ENCODE data around the gene CFAP100.

DNA sequence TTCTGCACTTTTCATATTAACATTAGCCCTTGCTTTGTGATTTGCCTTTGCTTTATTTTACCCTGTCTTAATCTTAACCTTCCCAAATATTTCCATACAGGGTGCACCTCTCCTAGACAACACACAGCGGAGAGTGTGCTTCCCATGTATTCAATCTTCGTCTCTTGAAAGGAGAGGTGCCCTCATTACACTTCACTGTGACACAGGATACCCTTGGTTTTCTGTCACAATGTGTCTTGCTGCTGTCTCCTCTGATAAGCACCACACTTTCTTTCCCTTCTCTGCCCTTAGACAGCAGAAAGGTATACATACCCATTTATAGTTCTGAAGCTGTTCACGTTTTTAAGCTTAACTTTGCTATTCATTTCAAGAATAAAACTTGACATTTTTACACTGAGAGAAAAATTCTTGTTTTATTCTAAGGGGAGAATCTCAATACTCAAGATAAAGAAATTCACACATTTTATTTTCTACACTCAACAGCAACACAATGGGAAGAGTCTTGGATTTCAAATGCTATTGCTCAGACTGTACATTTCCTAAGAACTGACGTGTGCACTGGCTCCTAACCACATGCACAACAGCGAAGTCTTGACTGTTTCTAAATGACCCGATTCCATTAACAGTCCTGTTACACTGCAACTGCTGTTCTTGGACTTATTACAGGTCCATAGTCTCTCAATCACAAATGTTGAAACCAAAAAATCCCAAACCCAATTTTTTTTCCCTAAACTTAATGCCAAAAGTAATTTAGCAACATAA lies 59.9 kb downstream of the CFAP100 start:
- TF ChIP-seq NFIX (CRISPR knock-in tag; IDR thresholded peaks at IDR 0.05; ENCODE audit: low read depth): no peak
- no peak for TF ChIP-seq EP300 (IDR thresholded peaks at IDR 0.05; ENCODE audit: low read length)
- TF ChIP-seq FUS (optimal IDR thresholded peaks at IDR 0.05; ENCODE audit: low read depth, low read length): no peak
- TF ChIP-seq RFX5 (IDR thresholded peaks at IDR 0.05; ENCODE audit: low read depth, low read length): no peak
- no peak for TF ChIP-seq TEAD4 (IDR thresholded peaks at IDR 0.05; ENCODE audit: low read length)
- TF ChIP-seq TEAD4 (CRISPR knock-in tag; IDR thresholded peaks at IDR 0.05; ENCODE audit: borderline replicate concordance): no peak
- TF ChIP-seq NFE2L1 (tag; IDR thresholded peaks at IDR 0.05; ENCODE audit: borderline replicate concordance, low read depth): no peak
- no peak for TF ChIP-seq POLR3A (IDR thresholded peaks at IDR 0.05; ENCODE audit: borderline replicate concordance, extremely low read depth, insufficient read depth, insufficient read length)
- no peak for TF ChIP-seq POLR2AphosphoS2 (IDR thresholded peaks at IDR 0.05; ENCODE audit: low read length)

Measured in K562 (cell line).